B cell (primary cell): Measurements from ENCODE around the gene MYRIP. TPM values are rescaled to one million over a fixed set of nuclear protein-coding genes. Genes with fewer than 3 reads are reported as not detected.

ENCODE experiments used
- ATAC-seq: fragments of 200-7000 bp; cut with Tn5 transposase; one replicate; pipeline ENCODE4 v1.10.0; 2021; ENCODE audit warnings: low read depth, mild to moderate bottlenecking, moderate number of reproducible peaks, moderate library complexity
- CTCF ChIA-PET: fragments of 350-600 bp; sonication (Branson Sonifier 250); formaldehyde crosslinking; loops from one replicate; lab custom pipeline; 2021; ENCODE audit warnings: antibody characterized with exemption, inconsistent platforms; lab: Charles Lee
- POLR2A ChIA-PET: fragments of 350-600 bp; sonication (Branson Sonifier 250); formaldehyde crosslinking; loops from one replicate; lab custom pipeline; 2021; ENCODE audit warnings: antibody characterized with exemption; lab: Charles Lee
- DNase-seq: peaks from one replicate; pipeline ENCODE4 v3.0.0; 2013
- H2AFZ ChIP-seq: 2 replicates; pipeline ENCODE4 v1.6.1; 2012; ENCODE audit warnings: mild to moderate bottlenecking, low read depth, low read length; ENCODE audit not compliant: insufficient read depth, poor library complexity, severe bottlenecking
- H3K27ac ChIP-seq, 2 donors: 1 replicate in 1 of 2; 2 replicates in 1 of 2; pipeline ENCODE4 v1.5.1; 2012 to 2013; ENCODE audit warnings: low read length in 2 of 2, mild to moderate bottlenecking in 2 of 2, moderate library complexity in 1 of 2
- H3K27me3 ChIP-seq, 4 experiments: fragments of 200-600 bp in 1 of 4; sonication (generic) in 1 of 4; replicated peaks in 1 of 4; 1 replicate in 2 of 4; 2 replicates in 2 of 4; pipeline versions ENCODE4 v1.6.1 to v1.7.0; 2013 to 2016; ENCODE audit warnings: low read length in 3 of 4, mild to moderate bottlenecking in 2 of 4, mixed read lengths in 1 of 4, moderate library complexity in 1 of 4; ENCODE audit not compliant: insufficient read depth in 4 of 4, control insufficient read depth in 3 of 4; ENCODE audit errors: control extremely low read depth in 1 of 4
- H3K36me3 ChIP-seq, 2 experiments: replicated peaks in 1 of 2; 1 replicate in 1 of 2; 2 replicates in 1 of 2; pipeline versions ENCODE4 v1.6.1 to v1.7.1; 2013; ENCODE audit warnings: low read length in 1 of 2; ENCODE audit not compliant: insufficient read depth in 2 of 2, control insufficient read depth in 1 of 2; ENCODE audit errors: control extremely low read depth in 1 of 2, extremely low read depth in 1 of 2
- H3K4me1 ChIP-seq, 2 donors: fragments of 200-600 bp in 1 of 2; sonication (generic) in 1 of 2; 1 replicate in 1 of 2; 2 replicates in 1 of 2; pipeline versions ENCODE4 v1.5.1 to v1.6.1; 2013 to 2017; ENCODE audit warnings: low read length in 2 of 2; ENCODE audit not compliant: control insufficient read depth in 2 of 2, insufficient read depth in 2 of 2
- H3K4me2 ChIP-seq: replicated peaks from 2 replicates; pipeline ENCODE3; 2012; ENCODE audit warnings: mild to moderate bottlenecking, low read depth, low read length; ENCODE audit not compliant: poor library complexity, severe bottlenecking
- H3K4me3 ChIP-seq, 5 experiments: fragments of 200-600 bp in 1 of 5; sonication (generic) in 1 of 5; 1 replicate in 3 of 5; 2 replicates in 2 of 5; pipeline versions ENCODE4 v1.5.1 to v1.7.0; 2011 to 2016; ENCODE audit warnings: low read length in 4 of 5, mild to moderate bottlenecking in 4 of 5, low read depth in 2 of 5, control low read depth in 1 of 5, moderate library complexity in 1 of 5; ENCODE audit not compliant: insufficient read depth in 1 of 5; ENCODE audit errors: control extremely low read depth in 1 of 5, extremely low read depth in 1 of 5
- H3K79me2 ChIP-seq: fragments of 200-600 bp; sonication (generic); one replicate; pipeline ENCODE4 v1.6.0; 2016; ENCODE audit warnings: low read length; ENCODE audit not compliant: control insufficient read depth, insufficient read depth
- H3K9ac ChIP-seq: fragments of 200-600 bp; sonication (generic); 2 replicates; pipeline ENCODE4 v1.6.1; 2017; ENCODE audit warnings: mild to moderate bottlenecking, low read length, moderate library complexity
- H3K9me3 ChIP-seq, 3 donors: one replicate each; pipeline versions ENCODE4 v1.6.1 to v1.7.1; 2013; ENCODE audit warnings: low read length in 2 of 3; ENCODE audit not compliant: control insufficient read depth in 2 of 3, insufficient read depth in 1 of 3; ENCODE audit errors: control extremely low read depth in 1 of 3
- H4K20me1 ChIP-seq: 2 replicates; pipeline ENCODE4 v1.6.0; 2012; ENCODE audit warnings: mild to moderate bottlenecking, low read length; ENCODE audit not compliant: insufficient read depth, control insufficient read depth, poor library complexity, severe bottlenecking
- H3K27ac Mint-ChIP-seq: one replicate; pipeline ENCODE4 v1.8.0; 2021; ENCODE audit warnings: mixed read lengths
- H3K27me3 Mint-ChIP-seq: one replicate; pipeline ENCODE4 v1.8.0; 2021; ENCODE audit warnings: mixed read lengths
- H3K4me1 Mint-ChIP-seq: one replicate; pipeline ENCODE4 v1.8.0; 2021; ENCODE audit warnings: mixed read lengths
- H3K4me3 Mint-ChIP-seq: one replicate; pipeline ENCODE4 v1.8.0; 2021; ENCODE audit warnings: mixed read lengths
- H3K9me3 Mint-ChIP-seq: one replicate; pipeline ENCODE4 v1.8.0; 2022; ENCODE audit warnings: mixed read lengths; ENCODE audit not compliant: insufficient read depth
- CTCF ChIP-seq: fragments of 200-600 bp; IDR thresholded peaks from one replicate; pipeline ENCODE4 v1.8.0; 2022; ENCODE audit warnings: antibody characterized with exemption, mild to moderate bottlenecking
- EZH2 ChIP-seq: IDR thresholded peaks from 2 replicates; pipeline ENCODE4 v1.6.1; 2012; ENCODE audit warnings: borderline replicate concordance, low read depth, mild to moderate bottlenecking, moderate library complexity, low read length; ENCODE audit not compliant: insufficient read depth, poor library complexity, severe bottlenecking
- WGBS: methylation state at CpG from one replicate; pipeline ENCODE4 v1.1.5; 2013; ENCODE audit warnings: missing lambda C conversion rate; ENCODE audit not compliant: insufficient coverage; 5-methylcytosine and 5-hydroxymethylcytosine counted together
- intact Hi-C: fragments of 100-400 bp; cut with micrococcal nuclease; formaldehyde crosslinking; loops from one replicate; pipeline ENCODE4 v1.10.0; 2022
- polyA plus RNA-seq: library from polyadenylated mRNA; depleted of rRNA; stranded (reverse); fragments of >200 nt; gene quantifications from 2 replicates; pipeline ENCODE4 v1.2.3, GENCODE V29; 2012
- total RNA-seq, 2 donors: library from RNA; stranded (reverse); fragments of 120-200 nt in 1 of 2; gene quantifications; 1 replicate in 1 of 2; 2 replicates in 1 of 2; pipeline versions ENCODE4 v1.2.3 to v1.2.4, GENCODE V29; 2013 to 2022

The MYRIP gene
- total and polyA plus RNA-seq, 2 donors (not counting 1 experiment from before 2014, with no cell fraction given): 0.03 to 0.10 TPM

- H3K4me2 ChIP-seq: no peak overlapping the region
- 97% methylated on average over 2 of the region's 2 CpGs for WGBS
- no peaks in the 10 kb centered on the region for H3K27me3 ChIP-seq
- no peaks in the 10 kb centered on the region for H4K20me1 ChIP-seq
- H3K9ac ChIP-seq: no peak overlapping the region
- H3K79me2 ChIP-seq: no peaks in the 10 kb centered on the region
- peaks cover 1% of the 10 kb centered on the region for H3K4me1 Mint-ChIP-seq
- no peak overlapping the region for H3K27ac Mint-ChIP-seq
- H3K4me3 ChIP-seq: no peak overlapping the region
- CTCF ChIA-PET: interaction anchor here (1.4 to 7.5 kb wide), 2 partner anchors 8 to 131 kb away, joined by 6 to 92 read pairs; no protein-coding TSS in a partner anchor
- no peaks in the 10 kb centered on the region for H3K4me1 ChIP-seq
- intact Hi-C loops: no loop called here
- ATAC-seq (no peak), DNase-seq (no peak)
- no peak overlapping the region for H3K4me3 Mint-ChIP-seq
- TF ChIP-seq EZH2 (no peak), CTCF (no peak)
- POLR2A ChIA-PET: no interaction called here
- no peaks in the 10 kb centered on the region for H3K27me3 Mint-ChIP-seq
- no peaks in the 10 kb centered on the region for H3K9me3 ChIP-seq
- no peak overlapping the region for H3K27ac ChIP-seq
- H3K9me3 Mint-ChIP-seq: no peaks in the 10 kb centered on the region
- H3K36me3 ChIP-seq: no peaks in the 10 kb centered on the region
- H2AFZ ChIP-seq: no peak overlapping the region
These were observed 377.1 kb downstream of the MYRIP start for GRCh38 chr3:40186508-40186907.

- POLR2A ChIA-PET: no interaction called here
- Histone ChIP-seq H3K9me3 (no peaks in the 10 kb centered on the region), H3K27ac (no peak overlapping the region), H3K27me3 (no peaks in the 10 kb centered on the region), H3K36me3 (no peaks in the 10 kb centered on the region), H3K9ac (no peak overlapping the region), H3K4me2 (no peak overlapping the region), H3K4me3 (no peak overlapping the region), H4K20me1 (no peaks in the 10 kb centered on the region), H2AFZ (no peak overlapping the region), H3K79me2 (no peaks in the 10 kb centered on the region), H3K4me1 (no peaks in the 10 kb centered on the region)
- ATAC-seq (no peak), DNase-seq (no peak)
- Mint-ChIP-seq H3K27ac (no peak overlapping the region), H3K4me3 (no peak overlapping the region), H3K27me3 (no peaks in the 10 kb centered on the region), H3K9me3 (no peaks in the 10 kb centered on the region), H3K4me1 (peaks cover 1% of the 10 kb centered on the region)
- WGBS: no CpG with 5 or more reads among the region's 3 CpGs
- CTCF ChIA-PET: interaction anchor here (0.9 to 8.3 kb wide), 3 partner anchors 10 to 127 kb away, joined by 3 to 135 read pairs (median 92); no protein-coding TSS in a partner anchor
- TF ChIP-seq CTCF (no peak), EZH2 (no peak)
- intact Hi-C loops: no loop called here
These were observed 378.5 kb downstream of the MYRIP start for GRCh38 chr3:40187945-40188344.
